GM12874 (cell line): Measurements from ENCODE around the gene APP.

Experiments used
- CTCF ChIP-seq: IDR thresholded peaks from 2 replicates; pipeline ENCODE4 v1.5.1; 2011; ENCODE audit warnings: low read depth, mild to moderate bottlenecking, control low read depth, low read length, moderate library complexity; ENCODE audit not compliant: insufficient read depth

APP gene

GRCh38 chr21:25929856-25930520 is 240.6 kb downstream of the APP start:
- TF ChIP-seq CTCF: no peak

GRCh38 chr21:25927195-25927880 is 243.2 kb downstream of the APP start:
- TF ChIP-seq CTCF: no peak

DNA sequence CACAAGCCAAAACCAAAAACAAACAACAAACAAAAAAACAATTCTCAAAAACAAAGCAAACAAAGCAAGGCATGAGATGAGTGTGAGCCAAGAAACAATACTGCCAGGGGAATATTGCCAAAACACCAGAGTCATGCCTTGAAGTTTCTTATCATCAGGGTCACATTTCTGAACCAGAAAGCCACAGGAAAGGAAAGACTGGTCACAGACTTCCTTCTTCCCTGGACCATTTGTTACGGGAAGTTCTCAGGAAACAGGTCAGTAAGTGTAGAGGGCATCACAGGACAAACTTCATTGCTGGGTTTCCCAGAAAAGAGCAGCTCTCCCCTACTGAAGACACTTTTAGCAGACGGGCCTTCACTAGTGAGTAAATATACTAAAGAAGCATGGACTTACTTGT is 244.6 kb downstream of the APP start:
- TF ChIP-seq CTCF: no peak

DNA sequence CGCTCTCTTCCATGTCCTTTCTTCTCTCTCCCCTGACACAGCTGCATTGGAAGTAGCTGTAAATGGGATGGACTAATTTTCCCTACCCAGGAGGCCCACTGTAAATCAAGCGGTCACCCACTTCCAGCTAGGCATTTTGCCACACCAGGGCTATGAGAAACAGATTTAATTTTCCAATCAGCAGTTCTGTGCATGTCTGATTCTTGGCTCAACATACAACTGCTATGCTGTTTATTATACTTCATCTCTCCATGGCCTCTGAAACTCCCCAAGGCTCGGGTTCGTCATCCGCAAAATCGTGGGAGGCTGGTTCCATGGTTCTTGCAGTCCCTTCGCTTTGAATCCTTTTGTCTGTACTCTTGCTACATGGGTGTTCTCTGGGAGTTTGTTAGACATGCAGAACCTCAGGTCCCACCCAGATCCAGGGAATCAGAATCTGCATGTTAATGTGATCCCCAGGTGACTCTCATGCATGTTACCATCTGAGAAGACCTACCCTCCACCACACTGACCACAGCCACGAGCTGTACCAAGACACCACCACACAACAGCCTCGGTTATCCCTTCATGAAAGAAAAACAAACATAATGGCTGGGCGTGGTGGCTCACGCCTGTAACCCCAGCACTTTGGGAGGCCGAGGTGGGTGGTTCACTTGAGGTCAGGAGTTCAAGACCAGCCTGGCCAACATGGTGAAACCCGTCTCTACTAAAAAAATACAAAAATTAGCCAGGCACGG is 245.3 kb downstream of the APP start:
- TF ChIP-seq CTCF: no peak

DNA sequence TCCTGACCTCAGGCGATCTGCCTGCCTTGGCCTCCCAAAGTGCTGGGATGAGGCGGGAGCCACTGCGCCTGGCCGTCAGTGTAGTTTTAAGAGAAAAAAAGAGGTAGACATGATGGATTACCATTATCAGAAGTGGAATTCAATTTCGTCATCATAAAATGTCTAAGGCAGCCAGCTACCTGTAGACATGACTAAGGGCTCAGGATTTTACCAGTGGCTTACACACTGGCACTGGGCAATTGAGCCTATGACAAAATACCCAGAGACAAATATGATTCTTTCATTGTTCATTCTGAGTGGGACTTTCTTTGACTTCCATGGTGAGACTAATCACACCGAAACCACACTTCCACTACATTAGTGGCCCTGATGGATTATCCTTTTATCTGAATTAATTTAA is 254.3 kb downstream of the APP start:
- no peak for TF ChIP-seq CTCF

DNA sequence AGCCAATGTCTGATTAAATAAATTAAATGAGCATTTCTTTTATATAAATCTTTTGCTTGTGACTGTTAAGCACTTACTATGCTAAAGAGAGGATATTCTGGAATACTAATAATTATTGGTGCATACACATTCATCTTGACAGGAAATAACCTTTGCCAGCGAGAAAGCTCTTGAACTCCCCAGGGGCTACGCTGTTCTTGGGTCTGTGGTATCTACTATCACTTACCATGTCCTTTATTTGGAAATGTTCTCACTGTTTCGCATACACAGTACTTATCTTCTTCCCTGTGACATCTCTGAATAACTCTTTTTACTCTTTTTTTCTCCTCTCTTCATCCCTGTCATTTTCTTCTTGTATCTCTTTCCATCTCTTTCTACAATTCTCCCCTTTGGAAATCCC is 257.1 kb downstream of the APP start:
- no peak for TF ChIP-seq CTCF

DNA sequence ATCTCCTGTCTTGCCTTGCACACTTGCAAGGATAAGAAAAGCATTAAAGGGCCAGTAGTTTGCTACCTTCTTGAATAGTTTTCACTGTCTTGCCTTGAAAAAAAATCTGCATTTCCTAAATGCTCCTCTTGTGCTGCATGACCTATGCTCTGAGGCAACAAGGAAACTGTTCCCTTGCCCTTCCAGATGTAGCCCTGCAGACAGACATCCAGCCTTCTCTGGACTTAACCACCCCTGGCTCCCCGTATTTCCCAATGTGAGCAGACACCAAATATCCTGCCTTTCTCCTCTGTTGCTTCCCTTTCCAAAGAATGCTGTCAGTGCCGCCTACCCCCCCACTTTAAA is 258.2 kb downstream of the APP start:
- no peak for TF ChIP-seq CTCF
